Hypothalamus (tissue), 51 donors: ENCODE results near the gene CNTN6.
A peak's percentile ranks its signal among the peaks of the same experiment; 100 is the strongest.

Source experiments
- DNase-seq, 51 donors: peaks; one replicate each; lab custom pipeline; 2025; lab: John Stamatoyannopoulos, UW

Gene CNTN6

DNA sequence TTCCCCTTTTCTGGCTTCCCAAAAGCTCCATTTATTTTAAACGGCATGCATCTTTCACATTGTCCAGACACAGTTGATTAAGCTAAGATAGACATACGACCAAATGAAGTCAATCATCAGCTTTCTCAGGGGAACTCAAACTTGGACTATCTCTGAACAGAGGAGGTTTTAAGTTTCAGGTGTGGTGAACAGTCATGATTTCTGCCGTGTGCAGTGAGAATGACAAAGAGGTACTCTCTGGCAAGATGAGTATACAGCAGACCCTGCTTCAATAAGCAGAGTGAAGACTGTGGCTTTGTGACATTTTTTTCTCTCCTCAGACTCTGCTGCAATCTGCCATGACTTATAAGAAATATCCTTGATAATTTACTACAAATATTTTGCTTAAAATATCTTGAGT, 307.7 kb downstream of the CNTN6 start:
- DNase-seq = no peak

DNA sequence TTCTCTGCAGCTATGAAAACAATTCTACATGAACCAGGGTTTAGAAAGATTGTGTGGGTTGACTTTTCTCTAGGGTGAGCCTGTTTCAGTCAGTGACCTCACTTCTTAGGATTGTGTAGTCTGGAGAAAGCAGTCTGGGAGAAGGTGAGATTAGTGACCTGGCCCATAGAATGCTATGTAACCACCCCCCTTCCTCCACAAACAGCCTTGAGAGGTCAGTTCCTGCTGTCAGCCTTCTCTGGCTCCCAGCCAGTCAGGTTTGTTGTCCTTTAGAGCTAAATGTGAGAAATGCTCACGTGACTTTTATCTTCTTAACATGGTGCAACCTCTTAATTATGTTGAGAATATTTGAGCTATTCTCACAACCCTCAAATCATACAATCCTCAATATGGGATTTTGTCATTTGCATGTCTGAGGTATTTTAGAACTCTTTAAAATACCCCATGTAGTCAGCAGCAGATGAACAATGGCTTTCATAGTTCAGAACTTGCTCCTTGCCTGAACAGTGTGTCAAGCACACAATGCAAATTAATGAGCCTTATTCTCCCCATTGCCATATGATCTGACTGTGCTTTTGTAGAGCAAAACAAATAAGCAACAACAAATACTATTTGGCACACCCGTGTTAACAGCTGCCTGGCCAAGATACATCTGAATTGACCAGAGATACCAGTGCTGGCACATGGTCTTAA, 311.6 kb downstream of the CNTN6 start:
- DNase-seq = no peak

DNA sequence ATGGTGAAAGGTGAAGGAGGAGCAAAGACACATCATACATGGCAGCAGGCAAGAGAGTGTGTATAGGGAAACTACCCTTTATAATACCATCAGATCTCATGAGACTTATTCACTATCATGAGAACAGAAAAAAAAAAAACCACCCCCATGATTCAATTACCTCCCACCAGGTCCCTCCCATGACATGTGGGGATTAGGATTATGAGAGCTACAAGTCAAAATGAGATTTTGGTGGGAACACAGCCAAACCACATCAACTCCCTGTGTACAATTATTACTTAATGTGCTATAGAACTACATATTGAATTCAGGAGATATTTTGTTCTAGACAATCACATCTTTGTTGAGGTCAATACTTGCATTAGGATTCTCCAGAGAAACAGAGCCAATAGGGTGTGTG, 313.4 kb downstream of the CNTN6 start:
- DNase-seq = no peak

DNA sequence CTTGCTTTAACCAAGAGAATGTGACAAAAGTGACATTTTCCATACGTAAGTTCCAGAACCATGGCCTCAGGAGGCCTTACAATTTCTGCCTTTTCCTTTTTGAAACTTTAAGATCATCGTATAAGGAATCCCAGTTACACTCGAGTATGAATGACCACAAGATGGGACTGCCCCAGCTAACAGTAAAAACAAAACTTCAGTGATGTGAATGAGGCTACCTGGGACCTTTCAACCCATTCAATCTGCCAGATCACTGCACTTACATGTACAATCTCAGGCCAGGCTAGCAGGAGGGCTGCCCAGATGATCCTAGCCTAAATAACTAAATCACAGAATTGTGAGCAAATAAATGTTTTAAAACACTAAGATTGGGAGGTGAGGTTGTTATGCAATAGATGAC, 328.8 kb downstream of the CNTN6 start:
- DNase-seq = no peak

DNA sequence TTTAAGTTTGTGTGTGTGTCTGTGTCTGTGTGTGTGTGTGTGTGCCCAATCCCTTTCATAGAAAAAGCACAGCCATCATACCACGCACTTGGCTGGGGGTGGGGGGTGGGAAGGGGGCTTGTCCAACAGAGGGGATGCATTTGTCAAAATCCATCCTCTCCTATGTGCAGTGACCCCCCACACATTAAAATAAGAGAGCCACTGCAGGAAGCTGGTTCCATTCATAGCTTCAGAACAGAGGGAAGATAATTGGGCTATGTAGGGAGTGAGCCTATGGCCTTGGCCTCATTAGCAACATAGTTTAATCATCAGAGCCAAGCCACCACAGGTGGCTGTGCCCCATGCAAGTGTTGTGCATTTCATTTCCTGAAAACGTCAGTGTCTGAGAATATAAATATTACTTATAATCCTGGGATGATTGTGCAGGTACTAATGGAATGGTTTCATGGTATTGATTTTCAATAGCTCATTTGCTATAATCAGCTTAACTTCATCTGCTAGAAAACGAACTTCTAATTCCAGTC, 330.8 kb downstream of the CNTN6 start:
- DNase-seq = no peak

DNA sequence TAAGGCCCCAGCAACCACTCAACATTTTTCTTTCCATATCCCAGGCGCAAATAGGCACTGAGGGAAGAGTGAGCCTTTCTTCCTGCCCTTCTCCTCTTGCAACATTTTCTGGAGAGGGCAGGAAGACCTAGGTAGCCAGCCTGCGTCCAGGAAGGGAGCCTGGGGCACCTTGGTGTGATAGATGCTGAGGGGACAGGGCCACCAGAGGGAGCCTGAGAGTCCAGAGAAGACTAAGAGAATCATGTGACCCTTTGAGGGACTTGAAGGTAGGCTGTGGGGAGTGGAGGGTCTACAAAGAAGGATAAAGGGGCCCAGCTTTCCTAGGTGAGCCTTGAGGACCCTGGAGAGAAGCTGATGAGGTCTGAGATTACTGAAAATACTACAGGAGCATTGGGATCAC, 346.6 kb downstream of the CNTN6 start:
- DNase-seq = no peak

DNA sequence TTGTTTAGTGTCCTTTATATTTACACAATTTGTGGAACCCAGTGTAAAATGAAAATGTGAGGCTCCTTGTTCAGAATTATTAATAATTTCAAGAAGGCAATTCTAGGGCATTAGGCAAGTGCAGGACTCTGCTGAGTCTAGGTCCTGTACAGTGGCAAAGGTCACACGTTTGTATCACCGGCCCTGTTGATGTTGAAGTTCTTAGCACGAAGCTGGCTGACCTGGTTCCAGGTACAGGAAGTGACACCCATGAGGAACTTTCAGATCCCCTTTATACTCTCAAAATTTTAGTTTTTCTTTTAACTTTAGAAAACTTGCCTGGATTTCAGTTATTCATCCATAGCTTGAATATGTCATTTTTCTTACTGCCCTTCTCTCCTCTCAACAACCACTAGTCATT, 349.4 kb downstream of the CNTN6 start:
- no peak for DNase-seq

DNA sequence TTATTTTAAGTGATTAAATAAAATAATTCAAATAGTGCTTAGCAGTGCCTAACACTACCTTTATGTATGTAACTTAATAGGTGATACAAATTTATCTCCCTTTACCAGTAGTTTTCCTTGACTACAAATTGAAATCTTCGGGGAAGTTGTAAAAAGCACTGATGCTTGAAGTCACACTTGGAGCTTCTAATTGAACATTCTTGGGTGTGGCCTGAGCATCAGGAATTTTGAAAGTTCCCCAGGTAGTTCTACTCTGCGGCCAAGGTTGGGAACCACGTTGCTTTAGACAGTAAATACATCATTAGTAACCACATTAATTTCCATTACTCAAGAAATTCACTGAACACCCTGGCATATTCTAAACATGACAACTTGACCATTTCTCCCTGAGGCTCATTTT, 351.4 kb downstream of the CNTN6 start:
- no peak for DNase-seq

DNA sequence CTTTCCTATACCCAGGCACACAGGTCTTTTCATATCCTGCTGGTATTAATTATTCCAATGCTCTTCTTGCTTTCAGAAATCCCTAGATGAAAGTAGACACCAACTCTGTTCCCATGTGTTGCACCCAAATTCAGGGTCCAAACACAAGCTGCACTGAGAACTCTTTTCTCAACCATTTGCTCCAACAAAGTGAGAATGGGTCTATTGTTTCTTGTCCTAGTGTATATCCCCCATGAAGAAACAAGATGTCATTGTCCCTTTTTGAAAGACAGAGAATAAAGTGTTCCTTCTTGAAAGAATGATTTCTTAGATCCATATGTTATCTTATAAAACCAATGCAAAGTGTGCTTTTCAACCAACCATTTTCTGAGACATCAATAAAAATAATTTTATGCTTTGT, 353.7 kb downstream of the CNTN6 start:
- DNase-seq = peak in 2 of 51 donors; percentile 6 to 36

DNA sequence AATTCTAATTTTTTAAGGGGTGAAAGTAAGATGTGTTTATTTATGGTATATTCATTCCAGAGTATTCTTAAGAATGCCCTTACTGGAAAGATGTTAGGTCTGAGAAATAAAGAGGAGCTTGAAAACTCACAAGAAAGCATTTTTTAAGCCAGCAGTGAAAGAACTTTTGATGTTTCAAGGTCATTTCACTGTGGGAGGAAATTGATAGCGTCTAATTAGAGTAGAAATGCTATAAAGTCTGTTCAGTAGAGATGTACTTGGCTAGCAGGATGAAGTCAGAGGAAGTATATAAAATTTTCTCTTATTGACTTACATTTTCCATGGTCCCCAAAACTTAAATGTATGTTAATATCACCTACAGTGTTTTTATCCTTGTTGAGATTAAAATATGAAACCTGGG, 354.6 kb downstream of the CNTN6 start:
- DNase-seq = no peak

DNA sequence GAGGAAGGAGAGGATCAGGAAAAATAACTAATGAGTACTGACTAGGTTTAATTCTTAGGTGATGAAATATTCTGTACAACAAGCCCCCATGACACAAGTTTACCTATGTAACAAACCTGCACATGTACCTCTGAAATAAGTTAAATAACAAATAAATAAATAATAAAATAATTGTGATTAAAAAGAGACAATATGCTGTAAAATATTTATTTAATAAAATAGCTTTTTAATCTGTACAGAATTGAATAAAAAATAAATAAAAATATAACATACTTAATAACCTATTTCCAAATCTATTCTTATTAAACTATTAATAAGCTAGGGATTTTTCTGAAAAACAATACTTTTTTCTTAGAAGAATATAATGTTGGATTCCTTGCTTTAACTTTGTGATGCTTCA, 355.6 kb downstream of the CNTN6 start:
- DNase-seq = no peak
